Ammon's horn (tissue), 1 donor: ENCODE results near the gene BRMS1L.

Experiments
- DNase-seq: peaks from one replicate; pipeline ENCODE4 v3.0.0-alpha.2; 2016; ENCODE audit warnings: low spot score

The BRMS1L gene

DNA sequence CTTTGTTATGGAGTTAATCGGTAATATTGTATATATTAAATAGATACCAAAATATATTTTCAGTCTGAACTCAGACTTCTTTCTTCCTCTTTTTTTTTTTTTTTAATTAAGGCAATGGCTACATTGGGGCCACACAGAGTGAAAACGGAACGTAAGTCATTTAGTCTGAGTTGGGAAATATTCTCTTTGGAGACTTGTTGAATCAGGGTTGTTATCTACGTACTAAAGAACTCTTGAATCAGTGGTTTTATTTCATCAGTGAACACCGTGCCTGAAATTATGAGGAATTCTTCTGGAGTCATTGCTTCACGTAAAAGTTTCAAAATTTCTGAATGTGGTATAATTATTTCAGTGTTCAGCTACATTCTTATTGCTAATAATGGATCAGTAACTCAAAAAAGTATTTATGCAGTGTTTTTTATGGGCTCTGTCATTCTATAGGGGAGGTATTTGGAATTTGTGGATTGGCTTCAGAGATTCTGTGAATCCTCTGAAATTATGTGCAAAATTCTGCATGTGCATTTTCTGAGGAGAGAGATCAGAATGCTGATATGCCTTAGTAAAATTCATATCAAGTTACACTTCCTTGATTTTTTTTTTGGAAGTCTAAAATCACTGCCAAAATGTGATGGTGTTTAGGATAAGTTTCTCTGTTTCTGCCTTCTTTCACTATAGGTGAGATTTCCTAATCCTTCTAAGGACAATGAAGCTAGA is 39.6 kb downstream of the BRMS1L start:
- no peak for DNase-seq

GRCh38 chr14:35866595-35867279 is 40.6 kb downstream of the BRMS1L start:
- no peak for DNase-seq

DNA sequence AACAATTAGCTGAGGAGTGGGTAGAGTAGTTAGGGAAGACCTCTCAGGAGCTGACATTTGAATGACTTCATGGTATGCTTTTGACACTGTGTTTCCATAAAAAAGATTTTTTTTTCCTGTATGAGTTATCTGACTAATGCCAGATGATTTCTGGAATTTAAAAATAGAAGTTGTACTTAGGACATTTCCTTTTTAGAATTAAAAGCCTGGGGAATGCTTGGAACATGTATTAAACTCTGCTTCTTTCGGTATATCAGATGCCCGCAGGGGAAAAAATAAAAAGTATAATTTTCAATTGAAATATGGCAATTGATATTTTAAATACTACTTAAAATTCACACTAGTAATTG is 41.1 kb downstream of the BRMS1L start:
- DNase-seq = no peak

GRCh38 chr14:35875296-35875695 is 49.2 kb downstream of the BRMS1L start:
- no peak for DNase-seq

DNA sequence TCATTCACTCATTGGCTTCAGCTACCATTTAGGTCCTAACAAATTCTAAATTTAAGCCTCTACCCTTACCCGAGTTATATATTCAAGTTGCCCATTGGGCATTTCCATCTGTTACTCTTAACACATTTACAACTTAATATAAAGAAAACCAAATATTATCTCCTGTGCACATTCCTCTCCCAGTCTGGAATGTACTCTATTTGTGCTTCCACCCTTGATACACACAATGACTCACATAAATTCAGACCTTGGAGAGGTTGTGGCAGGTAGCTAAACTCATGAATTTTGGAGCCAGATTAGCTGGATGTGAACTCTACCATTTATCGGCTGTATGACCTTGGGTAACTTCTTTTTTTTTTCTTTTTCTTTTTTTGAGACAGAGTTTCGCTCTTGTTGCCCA is 51.1 kb downstream of the BRMS1L start:
- no peak for DNase-seq

- no peak for DNase-seq
These were observed 52.4 kb downstream of the BRMS1L start for GRCh38 chr14:35878272-35879150.

DNA sequence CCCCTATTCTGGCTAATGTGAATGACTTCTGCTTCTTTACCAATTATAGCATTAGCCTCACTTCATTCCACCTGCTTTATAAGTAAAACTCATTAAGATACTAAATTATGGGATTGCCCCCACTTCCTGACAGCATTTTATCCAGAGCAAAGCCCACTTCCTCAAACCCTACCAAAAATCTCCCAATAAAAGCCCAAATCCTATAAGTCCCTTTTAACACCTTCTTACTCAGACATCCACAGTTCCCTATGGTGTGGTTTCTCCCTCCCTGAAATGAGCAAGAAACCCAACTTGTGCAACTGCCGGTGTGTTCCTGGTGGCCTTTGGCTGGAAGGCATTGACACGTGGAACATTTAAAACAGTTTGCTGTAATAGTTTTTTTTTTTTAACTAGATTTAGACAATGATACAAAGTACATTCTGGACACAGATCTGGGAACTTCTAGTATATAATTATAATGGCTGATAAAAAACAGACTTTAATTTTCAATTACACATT is 53.1 kb downstream of the BRMS1L start:
- no peak for DNase-seq

DNA sequence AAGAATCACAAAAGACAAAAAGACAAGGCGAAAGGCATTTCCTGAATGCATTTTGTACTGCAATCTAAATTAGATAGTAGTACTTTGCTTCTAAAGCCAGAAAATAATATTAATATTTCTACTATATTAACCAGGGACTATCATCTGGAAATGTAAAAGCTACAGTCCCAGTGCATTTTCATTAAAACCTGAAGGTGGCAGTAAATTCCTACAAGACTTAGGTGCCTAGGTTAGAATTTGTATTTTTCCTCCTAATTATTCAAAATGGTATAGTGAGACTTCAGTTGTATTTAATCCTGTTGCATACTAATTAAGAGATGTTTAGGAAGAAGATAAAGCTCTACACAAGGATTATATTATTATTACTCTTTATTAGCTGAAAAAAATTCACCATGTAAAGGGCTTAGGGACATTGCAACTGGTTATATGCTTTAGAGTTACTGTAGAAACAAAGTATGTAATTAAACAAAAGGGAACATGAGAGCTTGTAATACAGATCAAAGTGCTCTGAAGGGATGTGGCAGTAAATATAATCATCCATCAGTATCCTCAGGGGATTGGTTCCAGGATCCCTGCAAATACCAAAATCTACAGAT is 53.6 kb downstream of the BRMS1L start:
- no peak for DNase-seq

- no peak for DNase-seq
These were observed 55.1 kb downstream of the BRMS1L start for GRCh38 chr14:35881280-35881679.

DNA sequence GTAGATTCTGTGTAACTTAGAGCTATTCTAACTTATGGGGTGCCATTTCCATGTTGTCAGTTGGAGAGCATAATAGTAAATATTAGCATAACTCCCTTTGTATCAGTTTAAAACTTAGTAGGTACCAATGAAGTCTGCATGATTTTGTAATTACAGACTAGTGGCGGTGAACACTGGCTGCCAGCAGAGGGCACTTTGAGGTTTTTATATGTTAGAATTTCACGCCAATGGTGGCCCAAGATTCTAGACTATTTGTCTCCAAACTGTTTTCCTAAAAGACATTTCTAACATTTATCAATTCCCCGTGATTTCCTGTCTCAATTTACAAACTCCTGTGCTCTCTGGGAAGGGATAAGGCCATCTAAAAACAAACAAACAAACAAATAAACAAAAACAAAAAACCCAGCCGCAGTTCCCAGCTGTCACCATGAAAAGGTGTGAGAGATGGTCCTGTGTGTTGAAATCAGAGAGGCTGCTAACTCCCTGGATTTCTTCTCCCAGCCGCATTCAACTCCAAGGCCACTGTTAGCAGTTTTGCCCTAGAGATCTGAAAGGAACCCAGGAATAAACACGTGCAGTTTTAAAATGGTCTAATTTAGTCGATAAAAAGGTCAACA is 57.6 kb downstream of the BRMS1L start:
- peak; percentile 73 for DNase-seq

DNA sequence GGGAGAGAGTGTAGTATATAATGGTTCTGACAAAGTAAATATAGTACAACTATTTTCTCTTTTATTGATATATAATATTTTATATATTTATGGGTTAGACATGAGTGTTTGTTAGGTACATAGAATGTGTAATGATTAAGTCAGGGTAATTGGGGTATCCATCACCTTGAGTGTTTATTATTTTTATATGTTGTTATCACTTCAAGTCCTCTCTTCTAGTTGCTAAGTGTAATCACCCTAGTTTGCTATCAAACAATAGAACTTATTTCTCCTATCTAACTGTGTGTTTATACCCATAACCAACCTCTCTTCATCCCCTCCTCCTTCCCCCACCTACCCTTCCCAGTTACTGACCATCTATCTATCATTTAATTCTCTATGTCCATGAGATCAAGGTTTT is 64.2 kb downstream of the BRMS1L start:
- no peak for DNase-seq

- no peak for DNase-seq
These were observed 69.1 kb downstream of the BRMS1L start for GRCh38 chr14:35895256-35895655.

DNA sequence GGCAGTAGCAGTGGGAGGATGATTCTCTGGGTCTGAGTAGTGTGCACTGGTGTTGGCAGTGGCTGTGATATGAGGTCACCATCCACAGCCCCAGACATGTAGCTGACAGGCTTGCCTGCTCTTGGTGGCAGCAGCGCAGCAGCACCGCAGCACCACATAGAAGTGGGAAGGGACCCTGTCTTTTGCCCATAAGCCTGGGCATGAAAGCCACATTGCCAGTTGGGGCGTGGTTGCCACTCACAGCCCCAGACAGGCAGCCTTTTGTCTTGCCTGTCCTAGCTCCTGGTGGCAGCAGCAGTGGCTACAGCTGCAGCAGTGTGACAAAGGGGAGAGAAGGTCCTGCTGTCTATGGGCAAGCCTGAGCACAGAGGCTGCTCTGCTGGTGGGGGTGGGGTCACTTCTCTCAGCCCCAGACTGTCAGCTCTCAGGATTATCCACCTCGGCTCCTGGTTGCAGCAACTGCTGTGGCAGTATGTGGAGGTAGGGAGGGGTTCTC is 71.5 kb downstream of the BRMS1L start:
- DNase-seq = peak; percentile 94

- peak; percentile 63 for DNase-seq
These were observed 72.2 kb downstream of the BRMS1L start for GRCh38 chr14:35898217-35898775.

- DNase-seq = no peak
These were observed 74.6 kb downstream of the BRMS1L start for GRCh38 chr14:35900741-35901140.

DNA sequence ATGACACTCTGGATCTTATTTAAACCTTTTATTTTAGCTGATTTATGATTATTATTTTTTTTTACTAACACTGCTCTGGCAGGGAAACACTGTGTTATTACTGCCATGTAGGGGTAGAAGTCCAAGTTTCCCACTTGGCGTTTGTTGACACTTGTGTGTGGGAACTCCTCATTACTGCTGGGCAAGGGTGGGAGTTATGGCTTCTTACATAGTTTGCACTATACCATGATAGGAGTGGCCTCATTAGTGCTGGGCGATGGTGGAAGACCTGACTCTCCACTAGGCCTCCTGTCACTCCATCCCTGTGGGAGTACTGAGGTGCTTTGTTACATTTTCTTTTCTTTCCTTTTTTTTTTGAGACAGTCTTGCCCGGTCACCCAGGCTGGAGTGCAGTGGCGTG is 83.5 kb downstream of the BRMS1L start:
- DNase-seq = no peak

DNA sequence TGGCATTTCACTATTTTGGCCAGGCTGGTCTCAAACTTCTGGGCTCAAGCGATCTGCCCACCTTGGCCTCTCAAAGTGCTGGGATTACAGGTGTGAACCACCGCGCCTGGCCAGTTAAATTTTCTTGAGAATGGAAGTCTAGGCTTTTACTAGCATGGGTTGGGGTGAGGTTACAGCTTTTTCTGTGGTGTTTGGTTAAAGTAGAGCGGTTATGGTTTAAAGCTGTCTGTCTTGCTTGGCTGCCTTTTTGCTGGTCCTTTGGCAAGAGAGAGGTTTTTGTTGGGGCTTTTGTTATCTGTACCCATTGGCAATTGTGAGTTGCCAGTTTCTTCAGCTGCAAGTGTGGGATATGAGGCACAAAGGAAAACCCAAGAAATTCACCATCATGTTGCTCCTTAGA is 84.1 kb downstream of the BRMS1L start:
- no peak for DNase-seq

DNA sequence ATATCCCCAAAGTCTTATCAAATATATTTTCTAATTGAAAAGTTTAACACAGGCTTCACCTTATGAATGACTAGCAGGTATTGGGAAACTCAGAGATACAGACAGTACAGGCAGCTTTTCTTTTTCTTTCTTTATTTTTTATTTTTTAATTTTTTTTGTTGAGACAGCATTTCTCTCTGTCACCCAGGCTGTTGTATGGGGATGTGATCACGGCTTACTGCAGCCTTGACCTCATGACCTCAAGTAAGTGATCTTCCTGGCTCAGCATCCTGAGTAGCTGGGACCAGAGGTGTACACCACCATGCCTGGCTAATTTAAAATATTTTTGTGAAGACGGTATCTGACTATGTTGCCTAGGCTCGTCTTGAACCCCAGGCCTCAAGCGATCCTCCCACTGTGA is 85.0 kb downstream of the BRMS1L start:
- no peak for DNase-seq

DNA sequence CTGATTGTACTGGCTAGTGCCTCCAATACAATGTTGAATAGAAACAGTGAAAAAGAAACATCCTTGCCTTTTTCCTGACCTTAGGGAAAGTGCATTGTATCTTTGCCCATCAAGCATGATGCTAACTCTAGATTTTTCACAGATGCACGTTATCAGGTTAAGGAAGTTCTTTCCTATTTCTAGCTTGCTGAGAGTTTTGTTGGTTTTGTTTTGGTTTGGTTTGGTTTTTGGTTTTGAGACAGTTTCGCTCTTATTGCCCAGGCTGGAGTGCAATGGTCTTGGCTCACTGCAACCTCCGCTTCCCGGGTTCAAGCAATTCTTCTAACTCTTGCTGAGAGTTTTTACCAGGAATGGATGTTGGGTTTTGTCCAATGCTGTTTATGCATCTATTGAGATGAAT is 89.0 kb downstream of the BRMS1L start:
- DNase-seq = no peak

GRCh38 chr14:35915775-35916174 is 89.6 kb downstream of the BRMS1L start:
- no peak for DNase-seq
